ENCODE data around the gene SDCCAG8.

DNA sequence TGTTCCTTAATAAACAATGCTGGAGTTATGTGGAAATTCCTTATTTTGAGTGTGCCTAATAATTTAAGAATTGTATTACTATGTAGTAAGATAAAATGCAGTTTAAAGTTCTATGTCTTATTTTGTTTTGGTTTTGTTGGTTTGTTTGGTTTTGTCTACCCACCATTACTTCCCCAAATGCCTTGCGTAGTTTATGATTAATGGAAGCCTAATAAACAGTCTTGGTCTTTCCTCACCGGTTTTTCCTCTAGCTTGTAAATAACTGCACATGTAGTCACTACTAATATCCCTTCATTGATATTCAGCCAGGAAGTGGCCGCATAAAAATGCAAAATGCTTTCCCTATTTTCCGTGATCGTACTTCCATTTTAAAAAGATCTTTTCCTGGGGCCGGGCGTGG is 2.9 kb downstream of the SDCCAG8 start:
- TF ChIP-seq, protein P1, sequence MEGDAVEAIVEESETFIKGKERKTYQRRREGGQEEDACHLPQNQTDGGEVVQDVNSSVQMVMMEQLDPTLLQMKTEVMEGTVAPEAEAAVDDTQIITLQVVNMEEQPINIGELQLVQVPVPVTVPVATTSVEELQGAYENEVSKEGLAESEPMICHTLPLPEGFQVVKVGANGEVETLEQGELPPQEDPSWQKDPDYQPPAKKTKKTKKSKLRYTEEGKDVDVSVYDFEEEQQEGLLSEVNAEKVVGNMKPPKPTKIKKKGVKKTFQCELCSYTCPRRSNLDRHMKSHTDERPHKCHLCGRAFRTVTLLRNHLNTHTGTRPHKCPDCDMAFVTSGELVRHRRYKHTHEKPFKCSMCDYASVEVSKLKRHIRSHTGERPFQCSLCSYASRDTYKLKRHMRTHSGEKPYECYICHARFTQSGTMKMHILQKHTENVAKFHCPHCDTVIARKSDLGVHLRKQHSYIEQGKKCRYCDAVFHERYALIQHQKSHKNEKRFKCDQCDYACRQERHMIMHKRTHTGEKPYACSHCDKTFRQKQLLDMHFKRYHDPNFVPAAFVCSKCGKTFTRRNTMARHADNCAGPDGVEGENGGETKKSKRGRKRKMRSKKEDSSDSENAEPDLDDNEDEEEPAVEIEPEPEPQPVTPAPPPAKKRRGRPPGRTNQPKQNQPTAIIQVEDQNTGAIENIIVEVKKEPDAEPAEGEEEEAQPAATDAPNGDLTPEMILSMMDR (tag by site-specific recombination; IDR thresholded peaks at IDR 0.05), result no peak
- TF ChIP-seq SP2 (tag by site-specific recombination; IDR thresholded peaks at IDR 0.05) (no peak), ZNF274 (IDR thresholded peaks at IDR 0.05; ENCODE audit: low read length) (no peak), ZNF274 (tag by site-specific recombination; IDR thresholded peaks at IDR 0.05; ENCODE audit: borderline replicate concordance) (no peak), ZNF175 (tag by site-specific recombination; IDR thresholded peaks at IDR 0.05) (no peak), ZNF670 (tag by site-specific recombination; IDR thresholded peaks at IDR 0.05; ENCODE audit: low read depth) (no peak), ZNF48 (tag by site-specific recombination; IDR thresholded peaks at IDR 0.05) (no peak), ZBTB17 (tag by site-specific recombination; IDR thresholded peaks at IDR 0.05) (no peak), ZSCAN30 (tag by site-specific recombination; IDR thresholded peaks at IDR 0.05) (no peak), ZBTB7A (tag by site-specific recombination; IDR thresholded peaks at IDR 0.05; ENCODE audit: low read depth) (no peak), ZNF248 (tag by site-specific recombination; IDR thresholded peaks at IDR 0.05) (no peak)

Data from HEK293 (cell line).